Measurements from ENCODE around the gene DENND4A. TPM values are rescaled to one million over a fixed set of nuclear protein-coding genes. Genes with fewer than 3 reads are reported as not detected.

The DENND4A gene
- polyA plus RNA-seq, 1 of the 3 experiments (the other 2 are of a cell fraction) = 2.5 TPM

- POLR2A ChIA-PET = no interaction called here
- CTCF ChIA-PET = interaction anchor here (1.0 kb wide), 1 partner anchor 16 kb away, joined by 3 read pairs; no protein-coding TSS in a partner anchor
- peak overlapping the region; percentile 44 to 51; a peak in 3 of 4 replicates for H3K27ac ChIP-seq (ENCODE audit: low read depth in 2 of 2, low read length in 1 of 2)
Measured at GRCh38 chr15:65655026-65655425, 137.1 kb downstream of the DENND4A start.

More at GRCh38 chr15:65655026-65655425, 137.1 kb downstream of the DENND4A start:
- Histone ChIP-seq H3K4me3 (ENCODE audit: low read depth in 2 of 2, low read length in 1 of 2) (no peak overlapping the region), H2AFZ (ENCODE audit: low read depth) (no peak overlapping the region), H3K36me3 (replicated peaks in 1 of 2; ENCODE audit: control insufficient read depth in 1 of 2, insufficient read depth in 2 of 2, low read length in 1 of 2) (peaks cover 7% of the 10 kb centered on the region in 2 experiments), H3K4me1 (ENCODE audit: control insufficient read depth in 1 of 2, insufficient read depth in 2 of 2, low read depth in 1 of 2, low read length in 1 of 2) (peaks cover 11 to 21% of the 10 kb centered on the region in 2 experiments), H3K9ac (no peak overlapping the region), H3F3A (replicated peaks; ENCODE audit: insufficient read depth) (peaks cover 11% of the 10 kb centered on the region), H4K20me1 (ENCODE audit: insufficient read depth) (no peaks in the 10 kb centered on the region), H3K27me3 (ENCODE audit: insufficient read depth) (no peaks in the 10 kb centered on the region), H3K9me2 (no peaks in the 10 kb centered on the region), H3K4me2 (peak overlapping the region; percentile 31; the same call in 1 of the 2 replicates), H3K9me3 (no peaks in the 10 kb centered on the region), H3K79me2 (ENCODE audit: insufficient read depth) (no peaks in the 10 kb centered on the region)
- DNase-seq = no peak
- WGBS (ENCODE audit: low lambda C conversion rate) = 81% methylated on average over 1 of the region's 1 CpG
- TF ChIP-seq USF1 (IDR thresholded peaks at IDR 0.05; ENCODE audit: borderline replicate concordance, low read depth) = no peak
- no peak for TF ChIP-seq MXI1 (IDR thresholded peaks at IDR 0.05; ENCODE audit: low read depth, low read length)
- no peak for TF ChIP-seq NFIC (IDR thresholded peaks at IDR 0.05; ENCODE audit: borderline replicate concordance)
- no peak for TF ChIP-seq RXRA (IDR thresholded peaks at IDR 0.05; ENCODE audit: borderline replicate concordance, low read depth)
- no peak for TF ChIP-seq RFX5 (IDR thresholded peaks at IDR 0.05; ENCODE audit: low read length)
- TF ChIP-seq POLR2AphosphoS5 (IDR thresholded peaks at IDR 0.05; ENCODE audit: low read depth, low read length) = no peak
- TF ChIP-seq PBX3 (IDR thresholded peaks at IDR 0.05) = no peak
- TF ChIP-seq RCOR1 (IDR thresholded peaks at IDR 0.05; ENCODE audit: low read length) = no peak
- no peak for TF ChIP-seq TCF12 (IDR thresholded peaks at IDR 0.05)
- TF ChIP-seq USF2 (IDR thresholded peaks at IDR 0.05; ENCODE audit: borderline replicate concordance, low read depth, low read length) = no peak
- no peak for TF ChIP-seq MAX (IDR thresholded peaks at IDR 0.05; ENCODE audit: low read depth)
- TF ChIP-seq FOSL2 (IDR thresholded peaks at IDR 0.05; ENCODE audit: borderline replicate concordance, low read depth) = no peak
- no peak for TF ChIP-seq GATA2 (CRISPR knock-in tag; IDR thresholded peaks at IDR 0.05)
